Activated CD4-positive, alpha-beta T cell treated with anti-CD3 and anti-CD28 coated beads, Interleukin-2, amount 10 ng/mL, durations not matched to agents 24 days and 14 days (primary cell): ENCODE measurements around the gene MLX. TPM values are rescaled to one million over a fixed set of nuclear protein-coding genes. Genes with fewer than 3 reads are reported as not detected.
"Not testable (repeated sequence)": the region's sequence is repeated elsewhere in the genome, so short reads cannot be mapped to it uniquely, and the experiment has no call there.

Source experiments
- DNase-seq: peaks from one replicate; pipeline ENCODE4 v3.0.0; 2022
- H3K27ac Mint-ChIP-seq: one replicate; pipeline ENCODE4 v1.8.0; 2022; ENCODE audit warnings: mild to moderate bottlenecking, mixed read lengths
- H3K27me3 Mint-ChIP-seq: one replicate; pipeline ENCODE4 v1.8.0; 2022; ENCODE audit warnings: mixed read lengths
- H3K36me3 Mint-ChIP-seq: one replicate; pipeline ENCODE4 v1.8.0; 2022; ENCODE audit warnings: low read depth, mild to moderate bottlenecking, mixed read lengths
- H3K4me1 Mint-ChIP-seq: one replicate; pipeline ENCODE4 v1.8.0; 2021; ENCODE audit warnings: mixed read lengths
- H3K4me3 Mint-ChIP-seq: one replicate; pipeline ENCODE4 v1.8.0; 2022; ENCODE audit warnings: mild to moderate bottlenecking, moderate library complexity, mixed read lengths
- H3K9me3 Mint-ChIP-seq: one replicate; pipeline ENCODE4 v1.8.0; 2021; ENCODE audit warnings: mixed read lengths
- intact Hi-C: fragments of 100-400 bp; cut with micrococcal nuclease; formaldehyde crosslinking; loops from one replicate; pipeline ENCODE4 v1.15.1; 2023
- total RNA-seq: library from RNA; stranded (reverse); gene quantifications from 2 replicates; pipeline ENCODE4 v1.2.3, GENCODE V29; 2022

MLX gene
- total RNA-seq, 1 donor from 2014 or later, result 67.8 TPM

DNA sequence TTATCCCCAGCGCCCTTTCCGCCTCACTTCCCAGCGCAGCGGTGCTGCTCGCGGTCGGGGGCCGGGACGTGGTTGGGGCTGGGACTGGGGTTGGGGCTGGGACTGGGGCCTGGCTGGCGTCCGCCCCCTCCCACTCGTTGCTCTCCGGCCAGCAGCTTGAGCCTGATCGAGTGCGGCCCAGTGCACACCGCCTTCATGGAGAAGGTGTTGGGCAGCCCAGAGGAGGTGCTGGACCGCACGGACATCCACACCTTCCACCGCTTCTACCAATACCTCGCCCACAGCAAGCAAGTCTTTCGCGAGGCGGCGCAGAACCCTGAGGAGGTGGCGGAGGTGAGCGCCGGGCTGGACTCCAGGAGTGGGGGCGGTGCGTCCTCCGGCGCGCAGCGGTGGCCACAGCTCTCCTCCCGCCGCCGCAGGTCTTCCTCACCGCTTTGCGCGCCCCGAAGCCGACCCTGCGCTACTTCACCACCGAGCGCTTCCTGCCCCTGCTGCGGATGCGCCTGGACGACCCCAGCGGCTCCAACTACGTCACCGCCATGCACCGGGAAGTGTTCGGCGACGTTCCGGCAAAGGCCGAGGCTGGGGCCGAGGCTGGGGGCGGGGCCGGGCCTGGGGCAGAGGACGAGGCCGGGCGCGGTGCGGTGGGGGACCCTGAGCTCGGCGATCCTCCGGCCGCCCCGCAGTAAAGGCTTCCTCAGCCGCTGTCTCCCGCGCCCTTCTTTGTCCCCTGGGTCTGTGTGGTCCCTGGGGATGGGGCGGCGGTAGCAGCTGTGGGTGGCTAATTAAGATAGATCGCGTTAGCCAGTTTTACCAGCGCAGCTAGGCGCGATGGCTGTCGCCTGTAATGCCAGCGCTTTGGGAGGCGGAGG is 12.4 kb upstream of the MLX start:
- intact Hi-C loops, result loop anchor here (2.0 kb wide), 1 partner anchor 18 kb away; the partner anchor contains the start of gene NAGLU
- H3K27ac Mint-ChIP-seq, result peak overlapping the region; percentile 92
- peaks cover 18% of the 10 kb centered on the region for H3K4me1 Mint-ChIP-seq
- no peaks in the 10 kb centered on the region for H3K36me3 Mint-ChIP-seq
- H3K9me3 Mint-ChIP-seq, result no peaks in the 10 kb centered on the region
- H3K4me3 Mint-ChIP-seq, result peak overlapping the region; percentile 95
- peak; percentile 95 for DNase-seq
- no peaks in the 10 kb centered on the region for H3K27me3 Mint-ChIP-seq

DNA sequence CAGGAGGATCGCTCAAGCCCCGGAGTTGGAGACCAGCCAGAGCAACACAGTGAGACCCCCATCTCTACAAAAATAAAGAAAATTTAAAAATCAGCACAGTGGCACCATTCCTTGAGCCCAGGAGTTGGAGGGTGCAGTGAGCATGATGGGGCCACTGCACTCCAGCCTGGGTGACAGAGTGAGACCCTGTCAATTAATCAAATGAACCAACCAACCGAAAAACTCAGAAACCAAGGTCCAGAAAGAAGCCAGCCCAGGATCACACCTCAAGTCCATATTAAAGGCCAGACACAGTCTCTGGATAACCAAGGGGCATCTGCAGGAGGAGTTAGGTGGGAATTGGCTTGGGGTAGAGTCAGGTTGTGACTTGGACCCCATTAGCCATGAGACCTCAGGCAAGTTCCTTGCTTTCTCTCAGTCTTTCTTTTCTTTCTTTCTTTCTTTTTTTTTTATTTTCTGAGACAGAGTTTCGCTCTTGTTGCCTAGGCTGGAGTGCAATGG is 11.7 kb upstream of the MLX start:
- Mint-ChIP-seq H3K9me3 (no peaks in the 10 kb centered on the region), H3K27ac (peak overlapping the region; percentile 92), H3K4me3 (peak overlapping the region; percentile 95), H3K27me3 (no peaks in the 10 kb centered on the region), H3K4me1 (peaks cover 18% of the 10 kb centered on the region), H3K36me3 (no peaks in the 10 kb centered on the region)
- DNase-seq, result no peak
- intact Hi-C loops, result loop anchor here (2.0 kb wide), 1 partner anchor 18 kb away; the partner anchor contains the start of gene NAGLU

DNA sequence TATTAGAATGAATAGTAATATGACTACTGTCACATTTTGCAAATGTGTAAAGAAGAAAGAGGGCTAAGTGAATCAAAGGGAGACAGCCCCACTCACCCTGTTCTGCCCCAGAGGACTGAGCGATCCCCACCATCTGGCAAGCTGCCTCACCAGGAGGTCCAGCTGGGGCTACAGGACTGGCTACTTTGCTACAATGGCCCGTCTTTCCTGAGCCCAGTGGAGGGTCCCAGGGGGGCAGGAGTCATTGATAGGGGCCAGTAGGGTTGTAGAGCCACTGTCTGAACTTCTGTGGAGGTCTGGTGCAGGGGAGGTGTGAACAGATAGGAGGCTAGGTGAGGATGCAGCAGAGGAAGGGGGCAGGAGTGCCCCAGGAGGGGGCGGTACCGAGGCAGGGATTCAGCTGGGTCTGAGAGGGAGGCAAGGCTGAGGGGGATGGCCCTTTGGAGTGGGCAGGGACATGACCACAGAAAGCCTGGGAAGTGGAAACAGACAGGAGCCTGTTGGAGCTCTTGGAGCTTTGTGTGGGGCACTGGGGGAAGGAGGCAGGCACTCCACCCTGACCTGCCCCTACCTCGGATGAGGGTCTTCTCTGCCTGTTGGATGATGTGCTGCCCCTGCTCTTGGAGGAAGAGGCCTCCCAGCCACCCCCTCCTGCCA is 10.8 kb upstream of the MLX start:
- intact Hi-C loops, result loop anchor here (2.0 kb wide), 1 partner anchor 19 kb away; the partner anchor contains the start of gene NAGLU
- not testable (repeated sequence) for H3K36me3 Mint-ChIP-seq, DNase-seq, H3K9me3 Mint-ChIP-seq, H3K27me3 Mint-ChIP-seq, H3K27ac Mint-ChIP-seq
- H3K4me3 Mint-ChIP-seq, result peak overlapping the region; percentile 95
- H3K4me1 Mint-ChIP-seq, result peaks cover 14% of the 10 kb centered on the region

DNA sequence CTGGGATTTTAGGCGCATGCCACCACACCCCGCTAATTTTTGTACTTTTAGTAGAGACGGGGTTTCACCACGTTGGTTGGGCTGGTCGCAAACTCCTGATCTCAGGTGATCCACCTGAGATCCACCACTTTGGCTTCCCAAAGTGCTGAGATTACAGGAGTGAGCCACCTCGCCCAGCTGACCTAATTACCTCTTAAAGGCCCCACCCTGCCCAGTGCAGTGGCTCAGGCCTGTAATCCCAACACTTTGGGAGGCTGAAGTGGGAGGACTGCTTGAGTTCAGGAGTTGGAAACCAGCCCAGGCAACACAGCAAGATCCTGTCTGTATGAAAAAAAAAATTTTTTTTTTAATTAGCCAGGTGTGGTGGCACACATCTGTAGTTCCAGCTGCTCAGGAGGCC is 7.8 kb upstream of the MLX start:
- DNase-seq, result no peak
- Mint-ChIP-seq H3K36me3 (peaks cover 9% of the 10 kb centered on the region), H3K27ac (no peak overlapping the region)

DNA sequence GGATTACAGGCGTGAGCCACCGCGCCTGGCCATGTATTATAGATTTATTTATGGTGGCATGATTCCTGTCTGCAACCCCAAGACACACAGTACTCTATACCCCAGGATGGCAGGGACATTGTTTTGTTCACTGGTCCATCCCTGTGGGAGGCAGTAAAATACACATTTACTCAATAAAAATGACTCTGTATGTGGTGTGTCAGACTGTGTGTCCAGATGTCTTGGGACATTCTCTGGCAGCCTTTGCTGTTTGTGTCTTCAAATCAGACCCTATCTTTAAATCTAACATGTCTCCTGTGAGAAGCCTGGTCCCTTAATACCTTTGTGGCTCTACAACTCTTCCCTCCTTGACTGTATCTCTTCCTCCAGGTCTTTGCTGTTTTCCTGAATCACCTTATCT is 6.7 kb upstream of the MLX start:
- no peak for DNase-seq
- H3K9me3 Mint-ChIP-seq, result no peaks in the 10 kb centered on the region
- H3K36me3 Mint-ChIP-seq, result peaks cover 14% of the 10 kb centered on the region
- H3K27me3 Mint-ChIP-seq, result no peaks in the 10 kb centered on the region
- peaks cover 25% of the 10 kb centered on the region for H3K4me1 Mint-ChIP-seq
- no peak overlapping the region for H3K27ac Mint-ChIP-seq
- no peak overlapping the region for H3K4me3 Mint-ChIP-seq
- intact Hi-C loops, result no loop called here

More for the DNA sequence above, 7.8 kb upstream of the MLX start:
- intact Hi-C loops, result no loop called here
- Mint-ChIP-seq H3K27me3 (no peaks in the 10 kb centered on the region), H3K9me3 (no peaks in the 10 kb centered on the region), H3K4me3 (no peak overlapping the region), H3K4me1 (peaks cover 27% of the 10 kb centered on the region)

DNA sequence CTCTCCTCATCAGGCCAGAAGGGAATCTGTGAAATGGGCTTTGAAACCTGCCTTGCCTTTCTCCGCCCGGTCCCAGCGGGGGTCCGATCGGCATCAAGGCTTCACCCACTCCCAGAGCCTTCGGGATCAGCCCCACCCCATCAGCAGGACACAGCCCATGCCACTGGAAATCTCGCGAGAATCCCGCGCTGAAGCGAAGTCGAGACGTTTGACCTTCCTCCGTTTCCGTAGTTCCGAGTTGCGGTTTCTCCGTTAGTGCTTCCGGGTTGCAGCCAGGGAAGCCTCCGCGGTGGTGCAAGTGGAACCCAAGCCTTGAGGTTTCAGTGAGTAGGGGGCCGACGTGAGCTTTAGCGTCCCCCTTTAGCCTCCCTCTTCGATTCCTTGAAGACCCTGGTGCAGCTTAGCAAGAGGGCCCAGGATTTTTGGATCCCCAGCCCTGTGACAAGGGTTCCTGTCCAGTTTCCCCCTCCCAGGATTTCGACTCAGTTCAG is 5.0 kb upstream of the MLX start, which contains the start of gene COASY:
TSS of gene COASY (plus strand) at position 252 of the 491 bp plus-strand sequence. CDS start 475 bp downstream, outside the sequence.
- Mint-ChIP-seq H3K4me1 (peaks cover 21% of the 10 kb centered on the region), H3K36me3 (peaks cover 18% of the 10 kb centered on the region), H3K4me3 (peak within 1 kb of the TSS; percentile 89), H3K27me3 (no peaks in the 10 kb centered on the region), H3K9me3 (no peaks in the 10 kb centered on the region), H3K27ac (peak within 1 kb of the TSS; percentile 93)
- peak; percentile 98 for DNase-seq
- intact Hi-C loops, result loop anchor here (1.0 to 2.0 kb wide), 2 partner anchors 15 to 47 kb away; partner anchors contain the start of genes PSMC3IP, RETREG3 and TUBG1

DNA sequence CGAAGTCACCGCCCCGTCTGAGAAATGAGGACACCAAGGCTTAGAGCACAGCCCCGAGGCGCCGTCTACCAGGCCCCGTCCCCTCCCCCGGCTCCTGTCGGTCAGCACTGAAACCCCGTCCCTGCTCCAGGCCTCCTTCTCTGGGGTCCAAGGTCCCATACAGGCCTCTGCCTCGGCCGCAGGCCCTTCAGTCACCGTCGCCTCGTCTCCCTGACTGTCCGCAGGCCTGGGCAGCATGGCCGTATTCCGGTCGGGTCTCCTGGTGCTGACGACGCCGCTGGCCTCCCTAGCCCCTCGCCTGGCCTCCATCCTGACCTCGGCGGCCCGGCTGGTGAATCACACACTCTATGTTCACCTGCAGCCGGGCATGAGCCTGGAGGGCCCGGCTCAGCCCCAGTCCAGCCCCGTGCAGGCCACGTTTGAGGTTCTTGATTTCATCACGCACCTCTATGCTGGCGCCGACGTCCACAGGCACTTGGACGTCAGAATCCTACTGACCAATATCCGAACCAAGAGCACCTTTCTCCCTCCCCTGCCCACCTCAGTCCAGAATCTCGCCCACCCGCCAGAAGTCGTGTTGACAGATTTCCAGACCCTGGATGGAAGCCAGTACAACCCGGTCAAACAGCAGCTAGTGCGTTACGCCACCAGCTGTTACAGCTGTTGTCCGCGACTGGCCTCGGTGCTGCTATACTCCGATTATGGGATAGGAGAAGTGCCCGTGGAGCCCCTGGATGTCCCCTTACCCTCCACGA is 4.3 kb upstream of the MLX start:
- Mint-ChIP-seq H3K9me3 (no peaks in the 10 kb centered on the region), H3K4me3 (peak overlapping the region; percentile 89), H3K36me3 (peaks cover 20% of the 10 kb centered on the region), H3K27ac (peak overlapping the region; percentile 93), H3K27me3 (no peaks in the 10 kb centered on the region), H3K4me1 (peaks cover 19% of the 10 kb centered on the region)
- intact Hi-C loops, result loop anchor here (1.0 to 2.0 kb wide), 2 partner anchors 15 to 46 kb away; partner anchors contain the start of genes PSMC3IP, RETREG3 and TUBG1
- no peak for DNase-seq

DNA sequence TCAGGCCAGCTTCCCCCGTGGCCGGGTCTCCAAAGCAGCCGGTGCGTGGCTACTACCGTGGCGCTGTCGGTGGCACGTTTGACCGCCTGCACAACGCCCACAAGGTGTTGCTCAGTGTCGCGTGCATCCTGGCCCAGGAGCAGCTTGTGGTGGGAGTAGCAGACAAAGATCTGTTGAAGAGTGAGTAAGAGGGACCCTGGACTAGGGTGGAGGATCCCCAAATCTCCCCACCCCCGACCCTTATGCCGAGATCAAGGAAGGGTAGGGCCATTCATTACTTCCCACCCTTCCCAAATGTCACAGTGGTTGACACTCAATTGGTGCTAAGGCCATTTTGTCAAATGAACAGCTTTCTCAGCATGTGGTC is 3.8 kb upstream of the MLX start:
- Mint-ChIP-seq H3K4me3 (peak overlapping the region; percentile 89), H3K27me3 (no peaks in the 10 kb centered on the region), H3K27ac (peak overlapping the region; percentile 93), H3K36me3 (peaks cover 24% of the 10 kb centered on the region), H3K9me3 (no peaks in the 10 kb centered on the region), H3K4me1 (peaks cover 23% of the 10 kb centered on the region)
- no peak for DNase-seq
- intact Hi-C loops, result loop anchor here (2.0 kb wide), 1 partner anchor 46 kb away; the partner anchor contains the start of genes RETREG3 and TUBG1

DNA sequence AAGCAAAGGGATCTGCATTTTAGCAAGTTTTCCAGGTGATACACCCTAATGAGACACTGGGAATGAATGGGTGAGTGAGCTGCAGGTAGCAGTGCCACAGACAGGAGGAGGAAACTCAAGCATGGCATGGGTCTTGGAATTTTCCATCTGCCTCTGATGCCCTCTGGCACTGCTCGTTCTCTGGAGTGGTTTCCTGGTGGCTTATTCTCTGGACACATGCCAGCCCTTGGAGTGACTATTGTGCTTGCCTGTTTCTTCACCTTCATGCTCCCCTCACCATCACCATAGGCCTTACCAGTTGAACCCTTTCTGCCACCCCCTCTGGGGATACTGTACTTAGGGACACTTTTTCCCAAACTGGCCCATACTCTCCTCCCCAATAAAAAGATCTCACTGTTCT is 3.4 kb upstream of the MLX start:
- Mint-ChIP-seq H3K9me3 (no peaks in the 10 kb centered on the region), H3K27me3 (no peaks in the 10 kb centered on the region), H3K4me1 (peaks cover 24% of the 10 kb centered on the region), H3K27ac (peak overlapping the region; percentile 51), H3K4me3 (peak overlapping the region; percentile 89), H3K36me3 (peaks cover 25% of the 10 kb centered on the region)
- DNase-seq, result no peak
- intact Hi-C loops, result loop anchor here (2.0 kb wide), 1 partner anchor 45 kb away; the partner anchor contains the start of genes RETREG3 and TUBG1

DNA sequence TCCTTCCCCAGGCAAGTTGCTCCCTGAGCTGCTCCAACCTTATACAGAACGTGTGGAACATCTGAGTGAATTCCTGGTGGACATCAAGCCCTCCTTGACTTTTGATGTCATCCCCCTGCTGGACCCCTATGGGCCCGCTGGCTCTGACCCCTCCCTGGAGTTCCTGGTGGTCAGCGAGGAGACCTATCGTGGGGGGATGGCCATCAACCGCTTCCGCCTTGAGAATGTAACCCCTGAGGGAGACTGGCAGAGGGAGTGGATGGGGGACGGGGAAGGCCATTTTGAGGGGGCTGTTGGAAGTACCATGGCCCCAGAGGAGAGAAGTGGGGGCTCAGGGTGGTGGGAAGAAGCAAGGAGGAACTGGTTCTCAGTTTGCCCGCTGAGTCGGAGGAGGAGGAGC is 3.0 kb upstream of the MLX start:
- intact Hi-C loops, result loop anchor here (2.0 kb wide), 1 partner anchor 45 kb away; the partner anchor contains the start of genes RETREG3 and TUBG1
- H3K36me3 Mint-ChIP-seq, result peaks cover 29% of the 10 kb centered on the region
- peak overlapping the region; percentile 51 for H3K27ac Mint-ChIP-seq
- peak overlapping the region; percentile 89 for H3K4me3 Mint-ChIP-seq
- no peak for DNase-seq
- no peaks in the 10 kb centered on the region for H3K27me3 Mint-ChIP-seq
- peaks cover 27% of the 10 kb centered on the region for H3K4me1 Mint-ChIP-seq
- H3K9me3 Mint-ChIP-seq, result no peaks in the 10 kb centered on the region

DNA sequence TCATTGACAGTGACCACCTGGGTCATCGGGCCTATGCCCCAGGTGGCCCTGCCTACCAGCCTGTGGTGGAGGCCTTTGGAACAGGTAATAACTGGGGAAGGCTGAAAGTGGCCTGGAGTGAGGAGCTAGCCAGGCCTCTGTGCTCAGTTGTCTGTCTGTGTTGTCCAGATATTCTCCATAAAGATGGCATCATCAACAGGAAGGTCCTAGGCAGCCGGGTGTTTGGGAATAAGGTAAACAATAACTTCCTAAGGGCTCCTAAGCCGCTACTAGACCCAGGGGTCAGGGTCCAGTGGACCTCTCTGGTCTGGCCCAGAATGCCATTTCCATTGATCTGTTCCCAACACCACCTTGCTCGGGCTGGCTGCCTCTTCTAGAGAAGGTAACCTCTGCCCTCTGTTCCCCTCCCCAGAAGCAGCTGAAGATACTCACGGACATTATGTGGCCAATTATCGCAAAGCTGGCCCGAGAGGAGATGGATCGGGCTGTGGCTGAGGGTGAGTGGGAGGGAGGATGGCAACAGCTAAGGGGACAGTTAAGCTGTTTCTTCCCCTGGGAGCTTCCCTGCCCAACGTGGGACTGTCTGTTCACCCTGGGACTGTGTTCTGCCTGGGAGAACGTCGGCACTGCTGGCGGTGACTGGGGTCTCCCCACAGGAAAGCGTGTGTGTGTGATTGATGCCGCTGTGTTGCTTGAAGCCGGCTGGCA is 1.9 kb upstream of the MLX start:
- intact Hi-C loops, result no loop called here
- DNase-seq, result no peak
- Mint-ChIP-seq H3K36me3 (peaks cover 36% of the 10 kb centered on the region), H3K27me3 (no peaks in the 10 kb centered on the region), H3K4me1 (peaks cover 34% of the 10 kb centered on the region), H3K4me3 (no peak overlapping the region), H3K27ac (no peak overlapping the region), H3K9me3 (no peaks in the 10 kb centered on the region)

DNA sequence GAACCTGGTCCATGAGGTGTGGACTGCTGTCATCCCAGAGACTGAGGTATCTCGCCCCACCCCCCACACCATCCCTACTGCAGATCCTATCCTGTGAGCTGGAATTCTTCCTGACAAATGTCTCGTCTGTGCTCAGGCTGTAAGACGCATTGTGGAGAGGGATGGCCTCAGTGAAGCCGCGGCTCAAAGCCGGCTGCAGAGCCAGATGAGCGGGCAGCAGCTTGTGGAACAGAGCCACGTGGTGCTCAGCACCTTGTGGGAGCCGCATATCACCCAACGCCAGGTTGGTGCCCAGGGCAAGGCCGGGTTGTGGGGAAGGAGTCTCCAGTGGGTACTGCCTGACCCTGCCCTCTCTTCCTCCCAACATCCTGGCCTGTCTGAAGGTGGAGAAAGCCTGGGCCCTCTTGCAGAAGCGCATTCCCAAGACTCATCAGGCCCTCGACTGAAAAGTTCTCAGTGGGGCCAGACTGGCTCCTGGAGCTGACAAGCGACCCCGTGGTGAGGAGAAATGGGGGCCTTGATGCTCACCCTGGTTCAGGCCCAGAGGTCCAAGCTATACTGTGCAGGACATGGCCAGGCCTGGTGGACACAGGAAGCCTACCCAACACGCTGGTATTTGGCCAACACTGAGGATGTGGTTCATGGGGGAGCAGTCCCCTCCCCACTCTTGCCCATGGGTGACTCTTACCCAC is 1.2 kb upstream of the MLX start:
- H3K4me1 Mint-ChIP-seq, result peaks cover 34% of the 10 kb centered on the region
- peak overlapping the region; percentile 96 for H3K27ac Mint-ChIP-seq
- no peaks in the 10 kb centered on the region for H3K9me3 Mint-ChIP-seq
- DNase-seq, result peak; percentile 63
- H3K27me3 Mint-ChIP-seq, result no peaks in the 10 kb centered on the region
- no peak overlapping the region for H3K4me3 Mint-ChIP-seq
- H3K36me3 Mint-ChIP-seq, result peaks cover 40% of the 10 kb centered on the region
- intact Hi-C loops, result no loop called here
